ENCODE data around the gene KRT6A. TPM values are rescaled to one million over a fixed set of nuclear protein-coding genes. Genes with fewer than 3 reads are reported as not detected.

Gene KRT6A
- total RNA-seq, result not detected

GRCh38 chr12:52493172-52493571 lies at the start of gene KRT6A:
TSS of gene KRT6A (minus strand) at chr12:52493257. CDS start at chr12:52493188, 69 bp downstream.

GRCh38 chr12:52519826-52520662 lies 27.0 kb upstream of the KRT6A start, which contains the start of gene KRT5:
TSS of gene KRT5 (minus strand) at chr12:52520394. CDS start at chr12:52520296, 98 bp downstream.

GRCh38 chr12:52473768-52474167 lies 19.3 kb downstream of the KRT6A start, which contains the start of gene KRT6C:
TSS of gene KRT6C (minus strand) at chr12:52473805. CDS start at chr12:52473737, 68 bp downstream.

GRCh38 chr12:52452101-52452500 lies 41.0 kb downstream of the KRT6A start, which contains the start of gene KRT6B:
TSS of gene KRT6B (minus strand) at chr12:52452146. CDS start at chr12:52452078, 68 bp downstream.

Other genes starting within 250 kb of the KRT6A start
- under 1 TPM in 1 of 2 experiments, not detected in 1; 0.18 TPM for gene KRT86, start 218.6 kb downstream of the KRT6A start, total RNA-seq
- not detected for gene KRT81, start 201.7 kb downstream of the KRT6A start, total RNA-seq
- gene KRT83, start 171.9 kb downstream of the KRT6A start, total RNA-seq, result not detected
- not detected for gene KRT85, start 125.8 kb downstream of the KRT6A start, total RNA-seq
- not detected for gene KRT84, start 107.6 kb downstream of the KRT6A start, total RNA-seq
- not detected for gene KRT82, start 86.9 kb downstream of the KRT6A start, total RNA-seq
- gene KRT75, start 58.9 kb downstream of the KRT6A start, total RNA-seq, result not detected
- gene KRT6B, start 41.1 kb downstream of the KRT6A start, total RNA-seq, result not detected
- gene KRT6C, start 19.5 kb downstream of the KRT6A start, total RNA-seq, result not detected
- gene KRT5, start 27.1 kb upstream of the KRT6A start, total RNA-seq, result not detected
- not detected for gene KRT71, start 59.9 kb upstream of the KRT6A start, total RNA-seq
- not detected for gene KRT74, start 80.6 kb upstream of the KRT6A start, total RNA-seq
- 1 to 10 TPM; 5.4 to 5.6 TPM for gene KRT72, start 108.2 kb upstream of the KRT6A start, total RNA-seq
- gene KRT73, start 125.3 kb upstream of the KRT6A start, total RNA-seq, result 1 to 10 TPM; 3.7 to 4.5 TPM
- gene KRT2, start 159.0 kb upstream of the KRT6A start, total RNA-seq, result under 1 TPM in 1 of 2 experiments, not detected in 1; 0.24 TPM
- gene KRT1, start 187.2 kb upstream of the KRT6A start, total RNA-seq, result not detected
- gene KRT77, start 210.3 kb upstream of the KRT6A start, total RNA-seq, result not detected